CD14-positive monocyte (primary cell): ENCODE measurements around the gene PAX7. TPM values are rescaled to one million over a fixed set of nuclear protein-coding genes. Genes with fewer than 3 reads are reported as not detected.

Source experiments
- DNase-seq, 3 donors: peaks; one replicate each; pipeline ENCODE4 v3.0.0-alpha.2; 2011 to 2022
- H2AFZ ChIP-seq: 2 replicates; pipeline ENCODE4 v1.6.0; 2012; ENCODE audit warnings: mild to moderate bottlenecking, low read depth, low read length, inconsistent platforms; ENCODE audit not compliant: insufficient read depth, poor library complexity, severe bottlenecking
- H3K27ac ChIP-seq, 2 donors: 1 replicate in 1 of 2; 2 replicates in 1 of 2; pipeline ENCODE4 v1.5.1; 2012 to 2013; ENCODE audit warnings: low read length in 2 of 2, control low read depth in 1 of 2, inconsistent platforms in 1 of 2, low read depth in 1 of 2, mild to moderate bottlenecking in 1 of 2
- H3K27me3 ChIP-seq, 2 donors: one replicate each; pipeline versions ENCODE4 v1.6.0 to v1.6.1; 2011 to 2013; ENCODE audit warnings: low read length in 2 of 2; ENCODE audit not compliant: control insufficient read depth in 2 of 2, insufficient read depth in 2 of 2
- H3K36me3 ChIP-seq, 2 donors: replicated peaks in 1 of 2; 1 replicate in 1 of 2; 2 replicates in 1 of 2; pipeline versions ENCODE4 v1.5.1 to v1.6.1; 2012 to 2013; ENCODE audit warnings: low read length in 2 of 2, control low read depth in 1 of 2, inconsistent platforms in 1 of 2, mild to moderate bottlenecking in 1 of 2; ENCODE audit not compliant: insufficient read depth in 2 of 2, control insufficient read depth in 1 of 2
- H3K4me1 ChIP-seq, 2 donors: 1 replicate in 1 of 2; 2 replicates in 1 of 2; pipeline versions ENCODE4 v1.5.1 to v1.6.1; 2012 to 2013; ENCODE audit warnings: low read length in 2 of 2, control low read depth in 1 of 2, inconsistent platforms in 1 of 2, mild to moderate bottlenecking in 1 of 2, moderate library complexity in 1 of 2; ENCODE audit not compliant: insufficient read depth in 2 of 2, control insufficient read depth in 1 of 2
- H3K4me2 ChIP-seq: replicated peaks from 2 replicates; pipeline ENCODE3; 2012; ENCODE audit warnings: low read length, moderate library complexity, mild to moderate bottlenecking; ENCODE audit not compliant: poor library complexity, severe bottlenecking; ENCODE audit errors: extremely low read depth
- H3K4me3 ChIP-seq, 3 experiments: fragments of 200-600 bp in 1 of 3; sonication (generic) in 1 of 3; replicated peaks in 1 of 3; 1 replicate in 2 of 3; 2 replicates in 1 of 3; pipeline ENCODE4 v1.5.1; 2011 to 2013; ENCODE audit warnings: low read length in 3 of 3, mild to moderate bottlenecking in 3 of 3, control low read depth in 2 of 3, low read depth in 2 of 3, inconsistent platforms in 1 of 3, moderate library complexity in 1 of 3
- H3K79me2 ChIP-seq: 2 replicates; pipeline ENCODE4 v1.6.0; 2012; ENCODE audit warnings: mild to moderate bottlenecking, control low read depth, inconsistent platforms, low read length, moderate library complexity; ENCODE audit not compliant: insufficient read depth
- H3K9ac ChIP-seq: 2 replicates; pipeline ENCODE4 v1.6.0; 2017; ENCODE audit warnings: low read length, mild to moderate bottlenecking; ENCODE audit not compliant: insufficient read depth, poor library complexity, severe bottlenecking
- H3K9me3 ChIP-seq, 2 donors: replicated peaks in 1 of 2; 1 replicate in 1 of 2; 2 replicates in 1 of 2; pipeline versions ENCODE4 v1.5.1 to v1.6.1; 2012 to 2013; ENCODE audit warnings: low read length in 2 of 2, control low read depth in 1 of 2; ENCODE audit not compliant: control insufficient read depth in 1 of 2, insufficient read depth in 1 of 2
- H4K20me1 ChIP-seq: 2 replicates; pipeline ENCODE4 v1.6.0; 2012; ENCODE audit warnings: mild to moderate bottlenecking, low read length, control low read depth, moderate library complexity; ENCODE audit not compliant: insufficient read depth
- H3K27ac Mint-ChIP-seq, 7 donors: one replicate each; pipeline ENCODE4 v1.8.0; 2020; ENCODE audit warnings: mild to moderate bottlenecking in 7 of 7, mixed read lengths in 7 of 7, moderate library complexity in 6 of 7, inconsistent platforms in 2 of 7
- H3K27me3 Mint-ChIP-seq, 3 donors: one replicate each; pipeline ENCODE4 v1.8.0; 2021 to 2022; ENCODE audit warnings: low read depth in 3 of 3, mild to moderate bottlenecking in 3 of 3, mixed read lengths in 3 of 3, moderate library complexity in 3 of 3, inconsistent platforms in 1 of 3
- H3K36me3 Mint-ChIP-seq, 2 donors: one replicate each; pipeline ENCODE4 v1.8.0; 2020; ENCODE audit warnings: mixed read lengths in 2 of 2, inconsistent platforms in 1 of 2, mild to moderate bottlenecking in 1 of 2
- H3K4me1 Mint-ChIP-seq: one replicate; pipeline ENCODE4 v1.8.0; 2020; ENCODE audit warnings: mild to moderate bottlenecking, mixed read lengths
- H3K4me3 Mint-ChIP-seq, 2 donors: one replicate each; pipeline ENCODE4 v1.8.0; 2020; ENCODE audit warnings: mild to moderate bottlenecking in 2 of 2, mixed read lengths in 2 of 2, moderate library complexity in 1 of 2
- H3K9me3 Mint-ChIP-seq, 7 donors: one replicate each; pipeline ENCODE4 v1.8.0; 2020 to 2022; ENCODE audit warnings: mixed read lengths in 7 of 7, mild to moderate bottlenecking in 6 of 7, moderate library complexity in 6 of 7, inconsistent platforms in 2 of 7
- CTCF ChIP-seq: fragments of 200-600 bp; IDR thresholded peaks from one replicate; pipeline ENCODE4 v1.8.0; 2022; ENCODE audit warnings: antibody characterized with exemption, mild to moderate bottlenecking
- WGBS: methylation state at CpG from one replicate; pipeline ENCODE4 v1.1.5; 2013; ENCODE audit warnings: missing lambda C conversion rate; ENCODE audit not compliant: insufficient coverage; 5-methylcytosine and 5-hydroxymethylcytosine counted together
- intact Hi-C, 2 donors: fragments of 100-400 bp; cut with micrococcal nuclease; formaldehyde crosslinking; loops; one replicate each; pipeline versions ENCODE4 v1.15.0 to v1.15.1; 2023
- polyA plus RNA-seq, 3 donors: library from polyadenylated mRNA; depleted of rRNA in 1 of 3; unstranded in 2 of 3; stranded (reverse) in 1 of 3; fragments of 300-500 nt in 2 of 3; fragments of >200 nt in 1 of 3; fragmentation: Illumina TruSeq in 2 of 3; gene quantifications; 1 replicate in 2 of 3; 2 replicates in 1 of 3; pipeline ENCODE4 v1.2.3, GENCODE V29; 2012 to 2021

Gene PAX7
- polyA plus RNA-seq, 3 donors, result not detected

- Mint-ChIP-seq H3K27ac (peak overlapping the region in 1 of 7 donors; percentile 27), H3K27me3 (peaks cover 27 to 30% (median 27%) of the 10 kb centered on the region in 3 donors), H3K4me3 (peak overlapping the region in 1 of 2 donors; percentile 6), H3K36me3 (no peaks in the 10 kb centered on the region), H3K9me3 (peaks cover 0 to 6% (median 2%) of the 10 kb centered on the region in 7 donors), H3K4me1 (peaks cover 4% of the 10 kb centered on the region)
- intact Hi-C loops, result no loop called here
- H2AFZ ChIP-seq, result no peak overlapping the region
- DNase-seq, result no peak
- H3K4me2 ChIP-seq, result no peak overlapping the region
- no peaks in the 10 kb centered on the region for H3K9me3 ChIP-seq
- H3K9ac ChIP-seq, result no peak overlapping the region
- no peaks in the 10 kb centered on the region for H3K79me2 ChIP-seq
- H3K4me1 ChIP-seq, result no peaks in the 10 kb centered on the region
- H3K27me3 ChIP-seq, result peaks cover 9 to 23% of the 10 kb centered on the region in 2 donors
- no peaks in the 10 kb centered on the region for H4K20me1 ChIP-seq
- H3K36me3 ChIP-seq, result no peaks in the 10 kb centered on the region
- no peak overlapping the region for H3K27ac ChIP-seq
- WGBS, result 63% methylated on average over 6 of the region's 11 CpGs
- TF ChIP-seq CTCF, result no peak
- no peak overlapping the region for H3K4me3 ChIP-seq
Measured at GRCh38 chr1:18711536-18712251, 81.0 kb downstream of the PAX7 start.

GRCh38 chr1:18712252-18712600, 81.6 kb downstream of the PAX7 start:
- Histone ChIP-seq H3K36me3 (no peaks in the 10 kb centered on the region), H3K9me3 (no peaks in the 10 kb centered on the region), H3K27ac (no peak overlapping the region), H3K79me2 (no peaks in the 10 kb centered on the region), H3K27me3 (peaks cover 10 to 24% of the 10 kb centered on the region in 2 donors), H3K4me2 (no peak overlapping the region), H3K4me3 (no peak overlapping the region), H4K20me1 (no peaks in the 10 kb centered on the region), H3K4me1 (no peaks in the 10 kb centered on the region), H2AFZ (no peak overlapping the region), H3K9ac (no peak overlapping the region)
- 74% methylated on average over 3 of the region's 5 CpGs for WGBS
- DNase-seq, result no peak
- no peak overlapping the region for H3K27ac Mint-ChIP-seq
- no peaks in the 10 kb centered on the region for H3K36me3 Mint-ChIP-seq
- intact Hi-C loops, result no loop called here
- H3K4me1 Mint-ChIP-seq, result peaks cover 4% of the 10 kb centered on the region
- H3K4me3 Mint-ChIP-seq, result peak overlapping the region in 1 of 2 donors; percentile 6
- peaks cover 0 to 6% (median 2%) of the 10 kb centered on the region in 7 donors for H3K9me3 Mint-ChIP-seq
- H3K27me3 Mint-ChIP-seq, result peaks cover 27 to 35% (median 28%) of the 10 kb centered on the region in 3 donors
- no peak for TF ChIP-seq CTCF
